Measurements from ENCODE around the gene TSPAN9. TPM values are rescaled to one million over a fixed set of nuclear protein-coding genes. Genes with fewer than 3 reads are reported as not detected.

The TSPAN9 gene
- total RNA-seq, 2 donors from 2014 or later, result 14.0 to 18.5 TPM

DNA sequence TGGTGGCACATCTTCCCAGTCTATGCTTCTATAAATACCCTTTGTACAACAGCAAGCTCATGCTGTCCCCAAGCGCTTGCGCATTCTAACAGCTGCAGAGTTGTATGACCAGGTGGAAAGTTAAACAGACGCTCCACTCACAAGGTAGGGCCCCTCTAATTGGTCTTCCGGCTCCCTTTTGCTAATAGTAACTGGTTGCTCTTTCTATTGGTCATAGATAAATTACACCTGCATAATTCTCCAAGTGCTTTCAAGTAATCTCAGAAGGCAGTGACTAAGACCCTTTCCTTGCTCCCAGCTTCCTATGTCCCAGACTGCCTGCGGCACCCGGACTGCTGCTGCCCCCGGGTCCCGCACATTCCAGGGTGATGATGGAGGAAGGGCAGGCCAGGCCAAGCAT is 6.1 kb upstream of the TSPAN9 start:
- Histone ChIP-seq H3K27ac (peak overlapping the region in 2 of 4 donors; percentile 17 to 54), H3K9me3 (no peaks in the 10 kb centered on the region), H3K4me3 (no peak overlapping the region), H3K36me3 (replicated peaks in 1 of 2; ENCODE audit: insufficient read depth in 1 of 2, low read depth in 2 of 2) (no peaks in the 10 kb centered on the region), H3K4me1 (peaks cover 11% of the 10 kb centered on the region), H3K27me3 (no peaks in the 10 kb centered on the region)
- DNase-seq (peak in 3 of 4 donors; percentile 63 to 74 (median 72)), ATAC-seq (no peak)
- intact Hi-C loops (cut with DNase I), result no loop called here
- TF ChIP-seq POLR2A (IDR thresholded peaks at IDR 0.05) (no peak), CTCF (IDR thresholded peaks at IDR 0.05) (no peak)
- 48 to 63% methylated on average over 8 of the region's 8 CpGs for WGBS, 2 donors

DNA sequence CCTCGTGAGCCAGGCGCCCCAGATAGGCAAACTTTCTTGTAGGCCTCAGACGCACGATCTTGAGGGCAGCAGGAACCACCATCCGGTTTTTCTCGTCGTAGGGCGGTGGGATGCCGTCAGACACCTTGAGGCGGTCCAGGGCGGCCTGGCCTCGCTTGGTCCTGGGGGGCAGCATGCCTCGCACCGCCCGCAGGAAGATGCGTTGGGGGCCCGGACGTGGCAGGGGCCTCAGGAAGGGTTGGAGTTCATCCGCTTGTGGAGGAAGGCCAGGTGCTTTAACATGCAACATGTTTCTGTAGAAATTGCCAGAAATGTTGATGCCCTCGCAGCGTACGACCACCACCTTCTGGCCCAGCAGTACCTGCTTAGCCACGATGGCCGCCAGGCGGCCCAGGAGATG is 5.5 kb upstream of the TSPAN9 start:
- no peaks in the 10 kb centered on the region for H3K27me3 ChIP-seq
- intact Hi-C loops (cut with DNase I), result no loop called here
- no peaks in the 10 kb centered on the region for H3K36me3 ChIP-seq (replicated peaks in 1 of 2; ENCODE audit: insufficient read depth in 1 of 2, low read depth in 2 of 2)
- no peaks in the 10 kb centered on the region for H3K9me3 ChIP-seq
- no peak overlapping the region for H3K4me3 ChIP-seq
- ATAC-seq (no peak), DNase-seq (no peak)
- no peak for TF ChIP-seq CTCF (IDR thresholded peaks at IDR 0.05)
- TF ChIP-seq POLR2A (IDR thresholded peaks at IDR 0.05), result no peak
- H3K27ac ChIP-seq, result no peak overlapping the region
- peaks cover 16% of the 10 kb centered on the region for H3K4me1 ChIP-seq
- 89 to 92% methylated on average over 23 to 25 of the region's 25 CpGs for WGBS, 2 donors

DNA sequence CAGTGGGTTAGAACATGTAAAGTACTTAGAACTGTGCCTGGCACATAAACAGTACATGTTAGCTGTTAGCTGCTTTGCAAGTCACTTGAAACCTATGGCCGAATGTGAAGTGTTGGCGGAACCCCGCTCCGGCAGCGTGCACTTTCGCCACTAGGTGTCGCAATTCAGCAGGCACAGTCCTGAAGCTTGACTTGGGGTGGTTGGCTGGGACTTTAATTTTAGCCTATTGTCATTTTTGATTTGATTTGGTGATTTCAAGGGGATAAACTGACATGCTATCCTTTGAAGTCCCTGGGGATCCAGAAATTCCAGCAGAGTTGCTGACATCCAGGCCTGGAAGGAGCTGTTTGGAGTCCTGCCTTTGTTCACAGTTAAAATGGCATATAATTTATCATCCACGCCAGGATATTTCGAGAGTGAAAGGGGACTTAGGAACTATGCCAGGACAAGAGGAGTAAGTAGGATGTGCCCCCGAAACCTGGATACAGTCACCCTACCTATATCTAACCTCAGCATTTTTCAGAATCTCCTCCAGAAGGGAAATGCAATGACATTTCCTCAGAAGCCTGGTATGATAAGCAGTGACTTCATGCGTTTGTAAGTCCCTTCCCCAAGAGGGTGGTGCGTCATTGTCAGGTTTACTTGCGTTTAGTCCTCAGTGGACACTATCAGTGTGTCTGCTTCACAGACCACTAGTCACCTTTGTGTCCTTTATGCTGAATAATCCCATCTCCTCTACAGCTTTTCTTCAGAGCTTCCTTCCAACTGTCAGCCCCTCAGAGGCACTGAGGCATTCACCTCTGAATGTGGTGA is 3.5 kb upstream of the TSPAN9 start:
- DNase-seq (peak; percentile 82 to 88 (median 84)), ATAC-seq (peak; percentile 33)
- 5% methylated on average over 13 of the region's 13 CpGs for WGBS, 2 donors
- Histone ChIP-seq H3K4me3 (no peak overlapping the region), H3K27ac (no peak overlapping the region), H3K9me3 (no peaks in the 10 kb centered on the region), H3K27me3 (no peaks in the 10 kb centered on the region), H3K36me3 (replicated peaks in 1 of 2; ENCODE audit: insufficient read depth in 1 of 2, low read depth in 2 of 2) (no peaks in the 10 kb centered on the region), H3K4me1 (peaks cover 24% of the 10 kb centered on the region)
- intact Hi-C loops (cut with DNase I), result no loop called here
- no peak for TF ChIP-seq POLR2A (IDR thresholded peaks at IDR 0.05)
- TF ChIP-seq CTCF (IDR thresholded peaks at IDR 0.05), result peak; percentile 88 to 98 (median 92)

DNA sequence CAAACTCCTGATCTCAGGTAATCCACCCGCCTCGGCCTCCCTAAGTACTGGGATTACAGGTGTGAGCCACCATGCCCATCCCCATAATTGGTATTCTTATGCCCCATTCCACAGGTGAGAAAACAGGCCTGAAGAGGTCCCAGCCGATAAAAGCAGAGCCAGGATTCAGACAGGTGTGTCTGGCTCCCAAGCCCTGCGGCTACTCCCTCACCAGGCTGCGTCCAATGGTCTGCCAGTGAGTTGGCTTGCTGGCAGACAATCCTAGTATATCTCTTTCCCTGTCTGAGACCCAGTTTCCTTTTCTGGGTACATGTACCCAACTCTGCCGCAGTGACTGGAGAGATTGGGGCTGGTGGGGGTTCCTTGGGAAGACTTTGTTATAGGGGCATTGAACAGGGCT is 1.9 kb upstream of the TSPAN9 start:
- DNase-seq, result no peak
- Histone ChIP-seq H3K9me3 (no peaks in the 10 kb centered on the region), H3K4me1 (peaks cover 24% of the 10 kb centered on the region), H3K4me3 (no peak overlapping the region), H3K27me3 (no peaks in the 10 kb centered on the region), H3K27ac (no peak overlapping the region), H3K36me3 (replicated peaks in 1 of 2; ENCODE audit: insufficient read depth in 1 of 2, low read depth in 2 of 2) (no peaks in the 10 kb centered on the region)
- 87 to 98% methylated on average over 6 of the region's 6 CpGs for WGBS, 2 donors
- ATAC-seq, result no peak
- intact Hi-C loops (cut with DNase I), result no loop called here
- no peak for TF ChIP-seq POLR2A (IDR thresholded peaks at IDR 0.05)
- TF ChIP-seq CTCF (IDR thresholded peaks at IDR 0.05), result no peak

Measured in body of pancreas (tissue), 4 donors.